HCT116 (cell line): ENCODE data around the gene EHMT1. TPM values are rescaled to one million over a fixed set of nuclear protein-coding genes. Genes with fewer than 3 reads are reported as not detected.

Experiments used
- ATAC-seq: fragments of 200-7000 bp; cut with Tn5 transposase; 2 replicates; pipeline ENCODE4 v1.9.1; 2020; ENCODE audit warnings: mild to moderate bottlenecking, moderate library complexity
- BruUV-seq: library from RNA; stranded (reverse); fragments of 400-500 nt; replicated peaks from 2 replicates; lab custom pipeline; 2021; lab: Mats Ljungman, UMichigan
- CTCF ChIA-PET: fragments of 300-600 bp; sonication (Branson Sonifier 250); formaldehyde crosslinking; loops from one replicate; lab custom pipeline; 2021; ENCODE audit warnings: antibody characterized with exemption; lab: Charles Lee
- POLR2A ChIA-PET: fragments of 300-600, 350-600 bp; sonication (Branson Sonifier 250); formaldehyde crosslinking; loops from one replicate; lab custom pipeline; 2021; ENCODE audit warnings: antibody characterized with exemption; lab: Charles Lee
- RAD21 ChIA-PET, 2 experiments: fragments of 300-600 bp; sonication (Branson Sonifier 250); formaldehyde crosslinking; loops; one replicate each; lab custom pipeline; 2023; ENCODE audit warnings: low total read pairs in 2 of 2; ENCODE audit not compliant: uncharacterized antibody in 2 of 2, unreplicated experiment in 2 of 2, low non-redundant PET in 1 of 2; lab: Charles Lee
- DNase-seq: peaks from one replicate; pipeline ENCODE4 v3.0.0-alpha.2; 2010; ENCODE audit warnings: low read depth, low spot score
- H2AFZ ChIP-seq: fragments of 200-600 bp; shearing (Covaris generic), sonication (generic); 2 replicates; pipeline ENCODE4 v1.6.1; 2017; ENCODE audit warnings: low read depth, mixed run types, mixed read lengths, antibody characterized with exemption, low read length; ENCODE audit not compliant: poor library complexity, severe bottlenecking
- H3K27ac ChIP-seq: 2 replicates; pipeline ENCODE4 v1.5.1; 2012; ENCODE audit warnings: low read depth, low read length
- H3K27me3 ChIP-seq: fragments of 200-600 bp; sonication (generic); 2 replicates; pipeline ENCODE4 v1.6.1; 2016; ENCODE audit warnings: mixed run types, low read length, mixed read lengths; ENCODE audit not compliant: insufficient read depth
- H3K36me3 ChIP-seq, 2 experiments: fragments of 200-500 bp in 1 of 2; fragments of 200-600 bp in 1 of 2; sonication (Bioruptor generic) in 1 of 2; sonication (generic) in 1 of 2; 2 replicates each; pipeline versions ENCODE4 v1.5.1 to v1.6.1; 2014 to 2016; ENCODE audit warnings: low read length in 2 of 2, inconsistent platforms in 1 of 2, mixed read lengths in 1 of 2, mixed run types in 1 of 2; ENCODE audit not compliant: insufficient read depth in 2 of 2, control insufficient read depth in 1 of 2
- H3K4me1 ChIP-seq, 2 experiments: fragments of 200-600 bp in 1 of 2; sonication (generic) in 1 of 2; 2 replicates each; pipeline versions ENCODE4 v1.5.1 to v1.6.1; 2012 to 2017; ENCODE audit warnings: low read length in 2 of 2, inconsistent platforms in 1 of 2, mild to moderate bottlenecking in 1 of 2, mixed read lengths in 1 of 2, mixed run types in 1 of 2, moderate library complexity in 1 of 2; ENCODE audit not compliant: insufficient read depth in 2 of 2, control insufficient read depth in 1 of 2
- H3K4me2 ChIP-seq: fragments of 200-600 bp; sonication (generic); 2 replicates; pipeline ENCODE4 v1.6.1; 2017; ENCODE audit warnings: mixed run types, low read length, mixed read lengths
- H3K4me3 ChIP-seq, 2 experiments: fragments of 200-600 bp in 1 of 2; sonication (generic) in 1 of 2; replicated peaks in 1 of 2; 2 replicates each; pipeline ENCODE4 v1.5.1; 2011 to 2016; ENCODE audit warnings: low read length in 2 of 2, control low read depth in 1 of 2, low read depth in 1 of 2, mild to moderate bottlenecking in 1 of 2, mixed read lengths in 1 of 2, mixed run types in 1 of 2
- H3K79me2 ChIP-seq: fragments of 200-600 bp; sonication (generic); 2 replicates; pipeline ENCODE4 v1.6.1; 2017; ENCODE audit warnings: mild to moderate bottlenecking, mixed run types, low read length, moderate library complexity, mixed read lengths; ENCODE audit not compliant: insufficient read depth
- H3K9ac ChIP-seq: fragments of 200-600 bp; sonication (generic); 2 replicates; pipeline ENCODE4 v1.6.1; 2016; ENCODE audit warnings: low read length, mixed read lengths
- H3K9me2 ChIP-seq: fragments of 200-600 bp; sonication (generic), shearing (Covaris generic); 2 replicates; pipeline ENCODE4 v1.6.1; 2017; ENCODE audit warnings: mixed run types, mild to moderate bottlenecking, moderate library complexity; ENCODE audit not compliant: insufficient read depth
- H3K9me3 ChIP-seq, 2 experiments: fragments of 200-500 bp in 1 of 2; fragments of 200-600 bp in 1 of 2; sonication (Bioruptor generic) in 1 of 2; sonication (generic) in 1 of 2; 2 replicates each; pipeline ENCODE4 v1.6.1; 2014 to 2017; ENCODE audit warnings: low read length in 2 of 2, mixed read lengths in 2 of 2, inconsistent platforms in 1 of 2, low read depth in 1 of 2, mild to moderate bottlenecking in 1 of 2, mixed run types in 1 of 2, moderate library complexity in 1 of 2; ENCODE audit not compliant: control insufficient read depth in 1 of 2, insufficient read depth in 1 of 2
- H4K20me1 ChIP-seq: fragments of 200-600 bp; sonication (generic), shearing (Covaris generic); 2 replicates; pipeline ENCODE4 v1.6.1; 2017; ENCODE audit warnings: mixed run types, mild to moderate bottlenecking, moderate library complexity; ENCODE audit not compliant: insufficient read depth
- CBX3 ChIP-seq: IDR thresholded peaks from 2 replicates; pipeline ENCODE4 v1.6.1; 2012; ENCODE audit warnings: low read depth
- CEBPB ChIP-seq: IDR thresholded peaks from 2 replicates; pipeline ENCODE4 v1.6.1; 2012; ENCODE audit warnings: low read depth
- CTCF ChIP-seq, 3 experiments: fragments of 200-600 bp in 1 of 3; sonication (generic) in 1 of 3; IDR thresholded peaks in 2 of 3; conservative IDR thresholded peaks in 1 of 3; 2 replicates each; pipeline ENCODE4 v1.5.1; 2012 to 2017; ENCODE audit warnings: low read depth in 2 of 3, low read length in 2 of 3, antibody characterized with exemption in 1 of 3, borderline replicate concordance in 1 of 3, control low read depth in 1 of 3, mild to moderate bottlenecking in 1 of 3, mixed read lengths in 1 of 3, mixed run types in 1 of 3, moderate library complexity in 1 of 3; ENCODE audit not compliant: insufficient read depth in 1 of 3
- EGR1 ChIP-seq: IDR thresholded peaks from 2 replicates; pipeline ENCODE4 v1.6.1; 2012; ENCODE audit warnings: low read depth
- EZH2phosphoT487 ChIP-seq: fragments of 200-600 bp; IDR thresholded peaks from 2 replicates; pipeline ENCODE4 v1.6.1; 2018; ENCODE audit warnings: antibody characterized with exemption, borderline replicate concordance
- FOSL1 ChIP-seq: IDR thresholded peaks from 2 replicates; pipeline ENCODE4 v1.6.1; 2012; ENCODE audit warnings: low read depth
- JUND ChIP-seq: IDR thresholded peaks from 2 replicates; pipeline ENCODE4 v1.6.1; 2012
- POLR2AphosphoS5 ChIP-seq: IDR thresholded peaks from 2 replicates; pipeline ENCODE4 v1.6.1; 2011; ENCODE audit warnings: mild to moderate bottlenecking, low read depth, low read length, moderate library complexity
- SP1 ChIP-seq: IDR thresholded peaks from 2 replicates; pipeline ENCODE4 v1.6.1; 2012; ENCODE audit warnings: low read depth
- SRF ChIP-seq: IDR thresholded peaks from 2 replicates; pipeline ENCODE4 v1.6.1; 2012; ENCODE audit warnings: low read depth
- YY1 ChIP-seq: IDR thresholded peaks from 2 replicates; pipeline ENCODE4 v1.6.1; 2011; ENCODE audit warnings: low read length, low read depth, moderate library complexity, mild to moderate bottlenecking; ENCODE audit not compliant: insufficient replicate concordance; ENCODE audit errors: extremely low read depth
- ZNF274 ChIP-seq: fragments of 200-500 bp; sonication (Bioruptor generic); IDR thresholded peaks from 2 replicates; pipeline ENCODE4 v1.6.1; 2014; ENCODE audit warnings: mild to moderate bottlenecking, low read depth, low read length, inconsistent platforms
- intact Hi-C: fragments of 100-400 bp; cut with micrococcal nuclease; formaldehyde crosslinking; loops from 2 replicates; pipeline ENCODE4 v1.10.0; 2022
- total RNA-seq: library from RNA; stranded (reverse); gene quantifications from one replicate; pipeline ENCODE4 v1.2.1, GENCODE V29; 2021; ENCODE audit not compliant: unreplicated experiment
- TF ChIP-seq, protein P1 (sequence below): IDR thresholded peaks from 2 replicates; pipeline ENCODE4 v1.6.1; 2012; ENCODE audit warnings: low read depth
- TF ChIP-seq, protein P2 (sequence below): IDR thresholded peaks from 2 replicates; pipeline ENCODE4 v1.6.1; 2012

The EHMT1 gene
- total RNA-seq, 1 experiment from 2014 or later = 86.1 TPM

DNA sequence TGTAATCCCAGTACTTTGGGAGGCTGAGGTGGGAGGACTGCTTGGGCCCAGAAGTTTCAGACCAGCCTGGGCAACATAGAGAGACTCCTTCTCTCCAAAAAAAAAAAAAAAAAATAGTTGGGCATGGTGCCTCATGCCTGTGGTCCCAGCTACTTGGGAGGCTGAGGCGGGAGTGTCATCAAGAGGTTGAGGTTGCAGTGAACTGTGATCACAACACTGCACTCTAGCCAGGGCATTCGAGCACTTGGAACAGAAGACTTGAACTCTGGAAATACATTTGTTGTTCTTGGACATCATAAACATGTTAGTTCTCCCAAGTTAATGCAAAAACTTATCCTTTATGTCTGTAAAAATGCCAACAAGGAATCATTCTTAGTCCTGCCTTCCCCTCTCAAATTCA is 29.6 kb downstream of the EHMT1 start:
- POLR2A ChIA-PET = no interaction called here
- peaks cover 96% of the 10 kb centered on the region for H3K79me2 ChIP-seq
- H3K9ac ChIP-seq = no peak overlapping the region
- no peak for ATAC-seq
- TF ChIP-seq FOSL1 (no peak), CEBPB (no peak), EZH2phosphoT487 (no peak), JUND (no peak), SRF (no peak), SP1 (no peak), CBX3 (no peak), POLR2AphosphoS5 (no peak), ZNF274 (no peak), YY1 (no peak)
- CTCF ChIA-PET = no interaction called here
- no peak overlapping the region for H3K4me3 ChIP-seq
- H4K20me1 ChIP-seq = no peaks in the 10 kb centered on the region
- BruUV-seq = no TSS peak
- no peaks in the 10 kb centered on the region for H3K4me1 ChIP-seq
- DNase-seq = no peak
- peaks cover 3 to 8% of the 10 kb centered on the region in 2 experiments; a peak in 1 of 4 replicates for H3K36me3 ChIP-seq
- no peak overlapping the region for H3K4me2 ChIP-seq
- no peaks in the 10 kb centered on the region for H3K9me2 ChIP-seq
- RAD21 ChIA-PET = no interaction called here
- H3K27ac ChIP-seq = no peak overlapping the region
- no peaks in the 10 kb centered on the region for H3K27me3 ChIP-seq
- H2AFZ ChIP-seq = no peak overlapping the region
- no peaks in the 10 kb centered on the region for H3K9me3 ChIP-seq
- intact Hi-C loops = no loop called here

GRCh38 chr9:137649553-137649952 is 30.7 kb downstream of the EHMT1 start:
- CTCF ChIA-PET = no interaction called here
- no peaks in the 10 kb centered on the region for H3K9me2 ChIP-seq
- no peak overlapping the region for H3K27ac ChIP-seq
- H3K27me3 ChIP-seq = no peaks in the 10 kb centered on the region
- RAD21 ChIA-PET = no interaction called here
- H4K20me1 ChIP-seq = no peaks in the 10 kb centered on the region
- intact Hi-C loops = no loop called here
- H3K9me3 ChIP-seq = no peaks in the 10 kb centered on the region
- BruUV-seq = no TSS peak
- POLR2A ChIA-PET = no interaction called here
- peaks cover 3 to 5% of the 10 kb centered on the region in 2 experiments; a peak in 1 of 4 replicates for H3K36me3 ChIP-seq
- no peak overlapping the region for H3K4me2 ChIP-seq
- DNase-seq (no peak), ATAC-seq (no peak)
- H3K4me3 ChIP-seq = no peak overlapping the region
- no peak overlapping the region for H2AFZ ChIP-seq
- no peak for TF ChIP-seq CBX3
- TF ChIP-seq, protein P1, sequence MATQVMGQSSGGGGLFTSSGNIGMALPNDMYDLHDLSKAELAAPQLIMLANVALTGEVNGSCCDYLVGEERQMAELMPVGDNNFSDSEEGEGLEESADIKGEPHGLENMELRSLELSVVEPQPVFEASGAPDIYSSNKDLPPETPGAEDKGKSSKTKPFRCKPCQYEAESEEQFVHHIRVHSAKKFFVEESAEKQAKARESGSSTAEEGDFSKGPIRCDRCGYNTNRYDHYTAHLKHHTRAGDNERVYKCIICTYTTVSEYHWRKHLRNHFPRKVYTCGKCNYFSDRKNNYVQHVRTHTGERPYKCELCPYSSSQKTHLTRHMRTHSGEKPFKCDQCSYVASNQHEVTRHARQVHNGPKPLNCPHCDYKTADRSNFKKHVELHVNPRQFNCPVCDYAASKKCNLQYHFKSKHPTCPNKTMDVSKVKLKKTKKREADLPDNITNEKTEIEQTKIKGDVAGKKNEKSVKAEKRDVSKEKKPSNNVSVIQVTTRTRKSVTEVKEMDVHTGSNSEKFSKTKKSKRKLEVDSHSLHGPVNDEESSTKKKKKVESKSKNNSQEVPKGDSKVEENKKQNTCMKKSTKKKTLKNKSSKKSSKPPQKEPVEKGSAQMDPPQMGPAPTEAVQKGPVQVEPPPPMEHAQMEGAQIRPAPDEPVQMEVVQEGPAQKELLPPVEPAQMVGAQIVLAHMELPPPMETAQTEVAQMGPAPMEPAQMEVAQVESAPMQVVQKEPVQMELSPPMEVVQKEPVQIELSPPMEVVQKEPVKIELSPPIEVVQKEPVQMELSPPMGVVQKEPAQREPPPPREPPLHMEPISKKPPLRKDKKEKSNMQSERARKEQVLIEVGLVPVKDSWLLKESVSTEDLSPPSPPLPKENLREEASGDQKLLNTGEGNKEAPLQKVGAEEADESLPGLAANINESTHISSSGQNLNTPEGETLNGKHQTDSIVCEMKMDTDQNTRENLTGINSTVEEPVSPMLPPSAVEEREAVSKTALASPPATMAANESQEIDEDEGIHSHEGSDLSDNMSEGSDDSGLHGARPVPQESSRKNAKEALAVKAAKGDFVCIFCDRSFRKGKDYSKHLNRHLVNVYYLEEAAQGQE = no peak
- TF ChIP-seq CTCF (IDR thresholded peaks at IDR 0.05 in 2 of 3, conservative IDR thresholded peaks at IDR 0.05 in 1 of 3; ENCODE audit: borderline replicate concordance in 1 of 3, insufficient read depth in 1 of 3, low read depth in 2 of 3, low read length in 2 of 3) = no peak
- TF ChIP-seq ZNF274 = no peak
- no peak for TF ChIP-seq EGR1
- TF ChIP-seq, protein P2, sequence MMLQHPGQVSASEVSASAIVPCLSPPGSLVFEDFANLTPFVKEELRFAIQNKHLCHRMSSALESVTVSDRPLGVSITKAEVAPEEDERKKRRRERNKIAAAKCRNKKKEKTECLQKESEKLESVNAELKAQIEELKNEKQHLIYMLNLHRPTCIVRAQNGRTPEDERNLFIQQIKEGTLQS = no peak
- no peak for TF ChIP-seq SP1
- peaks cover 96% of the 10 kb centered on the region for H3K79me2 ChIP-seq
- no peaks in the 10 kb centered on the region for H3K4me1 ChIP-seq
- H3K9ac ChIP-seq = no peak overlapping the region
